Measurements from ENCODE around the gene NDC1.

NDC1 gene

DNA sequence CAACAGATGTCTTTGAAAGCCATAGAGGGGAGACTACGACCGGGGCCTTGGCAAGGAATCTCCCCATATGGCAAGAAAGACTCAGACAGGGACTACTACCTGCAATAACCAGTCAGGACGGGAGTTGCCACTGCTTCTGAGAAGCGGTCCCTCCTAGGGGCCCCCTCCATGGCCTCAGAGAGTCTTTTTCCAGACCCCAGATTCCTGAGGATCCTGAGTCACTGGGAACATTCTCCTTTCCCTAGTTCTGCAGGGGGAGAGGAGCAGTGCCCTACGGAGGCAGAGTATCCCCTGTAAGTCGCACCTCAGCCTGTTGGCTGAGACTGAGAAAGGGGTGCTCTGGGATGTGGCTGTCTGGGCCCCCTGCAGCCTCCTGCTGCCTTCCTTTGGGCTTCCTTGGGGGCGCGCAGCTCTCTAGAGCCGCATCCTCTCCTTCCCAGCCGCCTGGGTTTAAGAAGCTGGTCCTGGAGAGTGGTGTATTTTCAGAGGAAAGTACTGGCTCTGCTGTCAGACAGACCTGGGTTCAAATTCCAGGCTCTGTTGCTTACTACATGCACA is 107.0 kb downstream of the NDC1 start:
- DNase-seq (ENCODE audit: low read depth), result no peak

DNA sequence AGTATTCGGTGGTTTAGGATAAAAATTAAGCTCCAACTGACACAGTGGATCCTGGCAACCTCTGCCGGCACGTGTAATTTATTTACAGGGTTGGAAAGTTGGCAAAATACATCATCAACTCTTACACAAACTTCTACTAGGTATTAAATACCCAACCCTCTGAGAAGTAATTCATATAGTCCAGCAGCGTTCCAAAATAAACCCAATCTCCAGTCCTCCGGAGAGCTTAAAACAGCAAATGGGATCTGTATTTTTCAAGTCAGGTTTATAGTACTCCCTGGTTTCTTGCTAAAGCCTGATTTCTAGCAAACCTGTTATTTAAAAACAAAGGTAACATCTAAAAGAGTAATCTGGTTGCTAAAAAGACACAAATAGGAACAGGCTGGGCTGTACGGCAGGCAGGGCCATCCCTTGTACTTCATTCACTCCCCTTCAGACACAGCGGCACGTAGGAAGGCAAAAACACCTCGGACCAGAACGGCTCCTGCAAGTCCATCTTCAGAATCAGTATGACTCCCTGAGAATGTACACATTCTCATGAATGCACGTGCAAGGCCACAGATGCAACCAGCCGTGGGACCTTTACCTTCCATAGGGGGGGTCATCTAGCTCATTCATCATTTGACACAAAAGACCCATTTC is 107.8 kb downstream of the NDC1 start:
- no peak for DNase-seq (ENCODE audit: low read depth)

- no peak for DNase-seq (ENCODE audit: low read depth)
Observed at GRCh38 chr1:53729456-53730223, 108.5 kb downstream of the NDC1 start.

DNA sequence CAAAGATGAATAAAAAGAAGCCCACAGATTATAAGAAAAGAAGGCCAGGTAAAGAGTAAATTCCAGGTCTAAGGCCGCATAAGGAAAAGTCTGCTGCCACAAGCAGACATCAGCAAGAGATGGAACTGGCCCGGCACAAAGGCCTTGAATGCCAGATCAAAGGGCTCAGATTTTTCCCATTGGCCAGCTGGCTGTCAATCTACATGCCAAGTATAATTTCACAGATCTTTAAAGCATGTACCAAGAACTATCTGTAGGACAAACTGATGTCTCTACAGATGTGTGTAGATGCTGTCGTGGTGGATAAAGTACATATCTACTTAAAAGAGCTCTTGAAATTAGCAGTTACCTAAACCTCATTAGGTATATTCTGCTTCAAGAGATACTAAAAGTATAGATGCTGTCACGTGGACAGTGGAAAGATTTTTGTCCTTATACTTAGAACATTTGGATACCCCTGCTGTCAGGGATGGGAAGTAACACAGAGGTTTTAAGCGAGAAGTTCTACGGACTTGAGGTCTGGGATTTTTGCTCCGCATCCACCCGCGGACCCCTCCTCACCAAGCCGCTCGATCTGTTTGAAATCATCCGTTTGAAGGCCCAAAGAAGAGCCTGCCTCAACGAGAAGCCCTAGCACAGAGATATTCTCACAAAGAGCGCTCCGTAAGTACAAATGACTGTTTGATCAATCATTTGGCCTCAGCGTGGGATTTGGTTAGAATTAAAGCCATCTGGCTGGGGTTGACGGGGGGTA is 109.2 kb downstream of the NDC1 start:
- DNase-seq (ENCODE audit: low read depth), result no peak

- DNase-seq (ENCODE audit: low read depth), result no peak
Observed at GRCh38 chr1:53728196-53728595, 109.9 kb downstream of the NDC1 start.

GRCh38 chr1:53727461-53728092 is 110.5 kb downstream of the NDC1 start:
- DNase-seq (ENCODE audit: low read depth), result no peak

- DNase-seq (ENCODE audit: low read depth), result no peak
Observed at GRCh38 chr1:53726009-53726600, 112.0 kb downstream of the NDC1 start.

GRCh38 chr1:53725238-53725689 is 112.8 kb downstream of the NDC1 start:
- DNase-seq (ENCODE audit: low read depth), result no peak

DNA sequence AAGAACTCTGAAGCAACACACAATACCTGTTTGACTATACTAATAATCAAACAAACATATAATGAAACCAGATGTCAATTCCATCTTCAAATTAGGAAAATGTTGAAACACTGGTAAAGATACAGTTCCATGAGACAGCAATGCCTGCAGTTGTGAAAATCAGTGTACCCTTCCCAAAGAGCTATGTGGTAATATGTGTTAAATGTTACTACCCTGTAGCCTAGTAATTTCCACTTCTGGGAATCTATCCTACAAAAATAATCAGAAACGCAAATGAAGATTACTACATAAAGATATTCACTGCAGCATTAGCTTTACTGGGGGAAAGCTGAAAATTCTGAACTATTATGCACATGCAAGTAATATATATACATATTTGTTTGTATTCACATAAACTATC is 116.1 kb downstream of the NDC1 start:
- DNase-seq (ENCODE audit: low read depth), result no peak

DNA sequence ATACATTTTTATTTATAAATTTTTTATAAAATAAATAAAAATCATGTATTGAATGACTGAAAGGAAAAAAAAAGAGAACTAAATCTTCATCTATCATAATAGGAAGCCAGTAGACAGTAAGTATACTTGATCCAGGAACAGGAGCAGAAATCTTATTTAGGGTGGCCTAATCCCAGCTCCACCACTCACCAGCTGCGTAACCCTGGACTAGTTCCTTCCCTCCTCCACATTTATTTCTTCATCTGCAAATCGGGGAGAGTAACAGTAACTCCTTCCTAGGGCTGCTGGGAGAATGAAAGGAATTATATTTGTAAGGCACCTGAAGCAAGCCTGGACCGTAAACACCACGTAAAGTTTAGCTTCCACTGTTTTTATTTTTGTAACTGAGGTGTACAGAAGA is 117.0 kb downstream of the NDC1 start:
- no peak for DNase-seq (ENCODE audit: low read depth)

- DNase-seq (ENCODE audit: low read depth), result no peak
Observed at GRCh38 chr1:53719469-53719868, 118.6 kb downstream of the NDC1 start.

DNA sequence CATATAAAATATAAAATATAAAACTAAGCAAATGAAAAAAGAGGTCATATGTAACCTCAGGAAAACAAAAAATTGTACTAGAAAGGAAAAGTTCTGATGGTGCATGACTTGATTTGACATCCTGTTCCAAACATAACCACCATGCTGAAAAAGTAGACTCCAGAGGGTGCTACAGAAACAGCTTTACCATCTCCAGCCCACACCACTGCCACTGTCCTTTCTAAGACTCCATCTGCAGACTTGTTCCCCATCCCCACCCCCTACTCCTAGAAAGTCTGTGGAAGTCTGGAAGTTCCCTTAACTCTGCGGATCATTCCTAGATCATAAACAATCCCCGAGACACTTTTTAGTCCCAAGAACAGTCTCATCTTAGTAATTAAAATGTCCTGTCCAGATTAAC is 119.7 kb downstream of the NDC1 start:
- DNase-seq (ENCODE audit: low read depth), result no peak

GRCh38 chr1:53717025-53717804 is 120.9 kb downstream of the NDC1 start:
- DNase-seq (ENCODE audit: low read depth), result no peak

- no peak for DNase-seq (ENCODE audit: low read depth)
Observed at GRCh38 chr1:53716150-53716549, 121.9 kb downstream of the NDC1 start.

DNA sequence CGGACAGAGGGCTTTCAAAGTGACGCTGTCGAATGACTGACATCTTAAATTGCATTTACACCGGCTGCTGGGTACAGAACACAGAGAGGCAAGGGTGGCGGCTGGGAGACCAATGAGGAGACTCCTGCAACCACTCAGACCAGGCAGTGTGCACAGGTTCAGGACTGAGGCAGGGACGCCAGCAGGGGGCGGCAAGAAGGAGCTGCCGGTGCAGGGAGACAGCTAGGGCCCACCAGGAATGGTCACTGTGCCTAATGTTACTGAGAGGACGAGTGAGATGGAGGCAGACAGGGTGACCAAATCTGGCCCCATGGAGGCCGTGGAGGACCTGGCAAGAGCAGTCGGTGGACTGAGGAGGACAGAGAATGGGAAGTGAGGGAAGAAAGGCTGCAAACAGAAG is 122.6 kb downstream of the NDC1 start:
- no peak for DNase-seq (ENCODE audit: low read depth)

Measured in stimulated activated CD8-positive, alpha-beta memory T cell treated with anti-CD3 and anti-CD28 coated beads, Interleukin-12 subunit alpha, Interleukin-12 subunit beta, amount 100 ng/mL, for 1 hour (primary cell).